HEK293 (cell line): ENCODE measurements around the gene KCNH5.

Experiments used
- CTCF ChIA-PET: fragments of 350-600 bp; formaldehyde crosslinking; extraction: SDS; loops from one replicate; lab custom pipeline; 2021; ENCODE audit warnings: antibody characterized with exemption; lab: Yijun Ruan, JAX
- POLR2A ChIA-PET: fragments of 300-600 bp; formaldehyde crosslinking; extraction: SDS; loops from one replicate; lab custom pipeline; 2020; ENCODE audit warnings: antibody characterized with exemption, inconsistent platforms; lab: Yijun Ruan, JAX
- H3K27ac ChIP-seq: fragments of 200-500 bp; sonication (Bioruptor generic); 2 replicates; pipeline ENCODE4 v1.5.1; 2014; ENCODE audit warnings: low read depth, low read length, control low read depth, inconsistent platforms; ENCODE audit errors: extremely low read depth
- H3K36me3 ChIP-seq, 2 experiments: fragments of 200-500 bp in 1 of 2; sonication (Bioruptor generic) in 1 of 2; 1 replicate in 1 of 2; 2 replicates in 1 of 2; pipeline ENCODE4 v1.5.1; 2014 to 2017; ENCODE audit warnings: inconsistent platforms in 2 of 2, low read length in 2 of 2; ENCODE audit not compliant: control insufficient read depth in 2 of 2, insufficient read depth in 1 of 2
- H3K4me1 ChIP-seq: fragments of 200-500 bp; sonication (Bioruptor generic); 2 replicates; pipeline ENCODE4 v1.5.1; 2014; ENCODE audit warnings: mild to moderate bottlenecking, low read length, inconsistent platforms; ENCODE audit not compliant: control insufficient read depth, insufficient read depth
- H3K4me3 ChIP-seq: 2 replicates; pipeline ENCODE4 v1.5.1; 2011; ENCODE audit warnings: low read depth, mild to moderate bottlenecking, control low read depth, low read length, moderate library complexity
- H3K9me3 ChIP-seq: fragments of 200-500 bp; sonication (Bioruptor generic); 2 replicates; pipeline ENCODE4 v1.5.1; 2014; ENCODE audit warnings: low read depth, low read length, inconsistent platforms; ENCODE audit not compliant: control insufficient read depth, insufficient read depth
- KLF16 ChIP-seq: fragments of 450-650 bp; formaldehyde crosslinking; IDR thresholded peaks from 2 replicates; pipeline ENCODE4 v1.5.1; 2017; ENCODE audit warnings: missing biosample characterization, missing genetic modification characterization
- SCRT2 ChIP-seq: fragments of 450-650 bp; formaldehyde crosslinking; IDR thresholded peaks from 2 replicates; pipeline ENCODE4 v1.5.1; 2016; ENCODE audit warnings: missing biosample characterization, missing genetic modification characterization
- SP7 ChIP-seq: fragments of 450-650 bp; formaldehyde crosslinking; IDR thresholded peaks from 2 replicates; pipeline ENCODE4 v1.5.1; 2016; ENCODE audit warnings: missing biosample characterization, missing genetic modification characterization
- ZBTB7A ChIP-seq: fragments of 450-650 bp; formaldehyde crosslinking; IDR thresholded peaks from 2 replicates; pipeline ENCODE4 v1.5.1; 2016; ENCODE audit warnings: low read depth, missing biosample characterization, missing genetic modification characterization
- ZNF112 ChIP-seq: fragments of 450-650 bp; formaldehyde crosslinking; IDR thresholded peaks from 2 replicates; pipeline ENCODE4 v1.5.0; 2017; ENCODE audit warnings: missing biosample characterization, missing genetic modification characterization
- ZNF133 ChIP-seq: fragments of 450-650 bp; formaldehyde crosslinking; IDR thresholded peaks from 2 replicates; pipeline ENCODE4 v1.5.1; 2016; ENCODE audit warnings: missing biosample characterization, missing genetic modification characterization
- ZNF157 ChIP-seq: fragments of 450-650 bp; formaldehyde crosslinking; IDR thresholded peaks from 2 replicates; pipeline ENCODE4 v1.5.1; 2016; ENCODE audit warnings: missing biosample characterization, missing genetic modification characterization
- ZNF169 ChIP-seq: fragments of 450-650 bp; formaldehyde crosslinking; IDR thresholded peaks from 2 replicates; pipeline ENCODE4 v1.5.1; 2016; ENCODE audit warnings: missing biosample characterization, missing genetic modification characterization
- ZNF2 ChIP-seq: fragments of 450-650 bp; formaldehyde crosslinking; IDR thresholded peaks from 2 replicates; pipeline ENCODE4 v1.5.1; 2016; ENCODE audit warnings: missing biosample characterization, missing genetic modification characterization
- ZNF24 ChIP-seq: fragments of 450-650 bp; formaldehyde crosslinking; IDR thresholded peaks from 2 replicates; pipeline ENCODE4 v1.5.1; 2016; ENCODE audit warnings: missing biosample characterization, missing genetic modification characterization
- ZNF473 ChIP-seq: fragments of 450-650 bp; formaldehyde crosslinking; IDR thresholded peaks from 2 replicates; pipeline ENCODE4 v1.5.1; 2017; ENCODE audit warnings: missing biosample characterization, missing genetic modification characterization
- ZNF596 ChIP-seq: fragments of 450-650 bp; IDR thresholded peaks from 2 replicates; pipeline ENCODE4 v1.5.0; 2018; ENCODE audit warnings: missing biosample characterization, mild to moderate bottlenecking, missing genetic modification characterization, moderate library complexity
- ZNF626 ChIP-seq: fragments of 450-650 bp; sonication (Bioruptor Pico); formaldehyde crosslinking; IDR thresholded peaks from 2 replicates; pipeline ENCODE4 v1.5.1; 2018; ENCODE audit warnings: missing biosample characterization, missing genetic modification characterization, inconsistent platforms
- ZNF701 ChIP-seq: fragments of 450-650 bp; formaldehyde crosslinking; IDR thresholded peaks from 2 replicates; pipeline ENCODE4 v1.5.1; 2016; ENCODE audit warnings: missing biosample characterization, missing genetic modification characterization
- ZNF791 ChIP-seq: fragments of 450-650 bp; formaldehyde crosslinking; IDR thresholded peaks from 2 replicates; pipeline ENCODE4 v1.5.1; 2016; ENCODE audit warnings: missing biosample characterization, missing genetic modification characterization
- ZSCAN23 ChIP-seq: fragments of 450-650 bp; formaldehyde crosslinking; IDR thresholded peaks from 2 replicates; pipeline ENCODE4 v1.5.1; 2016; ENCODE audit warnings: missing biosample characterization, missing genetic modification characterization
- TF ChIP-seq, protein P1 (sequence below): fragments of 450-650 bp; formaldehyde crosslinking; IDR thresholded peaks from 2 replicates; pipeline ENCODE4 v1.5.1; 2016; ENCODE audit warnings: missing biosample characterization, missing genetic modification characterization
- TF ChIP-seq, protein P2 (sequence below): fragments of 450-650 bp; formaldehyde crosslinking; IDR thresholded peaks from 2 replicates; pipeline ENCODE4 v1.5.1; 2016; ENCODE audit warnings: missing biosample characterization, missing genetic modification characterization
- TF ChIP-seq, protein P3 (sequence below): fragments of 450-650 bp; formaldehyde crosslinking; IDR thresholded peaks from 2 replicates; pipeline ENCODE4 v1.5.1; 2016; ENCODE audit warnings: missing biosample characterization, missing genetic modification characterization
- TF ChIP-seq, protein P4 (sequence below): fragments of 450-650 bp; formaldehyde crosslinking; IDR thresholded peaks from 2 replicates; pipeline ENCODE4 v1.5.1; 2016; ENCODE audit warnings: missing biosample characterization, missing genetic modification characterization
- TF ChIP-seq, protein P5 (sequence below): fragments of 450-650 bp; formaldehyde crosslinking; IDR thresholded peaks from 2 replicates; pipeline ENCODE4 v1.5.1; 2016; ENCODE audit warnings: missing biosample characterization, missing genetic modification characterization

KCNH5 gene

DNA sequence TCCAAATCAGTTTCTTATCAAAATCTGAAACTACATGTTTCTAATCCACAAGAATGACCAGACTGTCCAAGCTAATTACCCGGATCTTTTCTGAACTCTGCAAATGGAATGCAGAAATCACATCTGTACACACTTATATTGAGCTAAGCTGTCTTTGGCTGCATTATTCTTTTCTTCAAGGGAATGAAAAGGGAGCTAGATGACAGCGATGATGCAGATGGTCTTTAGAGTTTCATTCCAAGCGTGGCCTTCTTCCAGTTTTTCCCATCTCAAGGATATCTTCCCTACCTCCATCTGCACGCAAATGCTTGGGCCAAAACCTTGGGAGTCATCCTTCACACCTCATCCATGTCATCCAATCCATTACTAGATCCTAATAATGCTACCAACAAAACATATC is 12.6 kb downstream of the KCNH5 start:
- no peak overlapping the region for H3K27ac ChIP-seq
- TF ChIP-seq, protein P1, sequence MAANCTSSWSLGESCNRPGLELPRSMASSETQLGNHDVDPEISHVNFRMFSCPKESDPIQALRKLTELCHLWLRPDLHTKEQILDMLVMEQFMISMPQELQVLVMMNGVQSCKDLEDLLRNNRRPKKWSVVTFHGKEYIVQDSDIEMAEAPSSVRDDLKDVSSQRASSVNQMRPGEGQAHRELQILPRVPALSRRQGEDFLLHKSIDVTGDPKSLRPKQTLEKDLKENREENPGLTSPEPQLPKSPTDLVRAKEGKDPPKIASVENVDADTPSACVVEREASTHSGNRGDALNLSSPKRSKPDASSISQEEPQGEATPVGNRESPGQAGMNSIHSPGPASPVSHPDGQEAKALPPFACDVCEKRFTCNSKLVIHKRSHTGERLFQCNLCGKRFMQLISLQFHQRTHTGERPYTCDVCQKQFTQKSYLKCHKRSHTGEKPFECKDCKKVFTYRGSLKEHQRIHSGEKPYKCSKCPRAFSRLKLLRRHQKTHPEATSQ = no peak
- TF ChIP-seq, all 188 proteins: peak for 0
- ChIA-PET CTCF (no interaction called here), POLR2A (no interaction called here)
- H3K9me3 ChIP-seq = no peaks in the 10 kb centered on the region
- H3K36me3 ChIP-seq = no peaks in the 10 kb centered on the region
- no peak overlapping the region for H3K4me3 ChIP-seq
- no peaks in the 10 kb centered on the region for H3K4me1 ChIP-seq

DNA sequence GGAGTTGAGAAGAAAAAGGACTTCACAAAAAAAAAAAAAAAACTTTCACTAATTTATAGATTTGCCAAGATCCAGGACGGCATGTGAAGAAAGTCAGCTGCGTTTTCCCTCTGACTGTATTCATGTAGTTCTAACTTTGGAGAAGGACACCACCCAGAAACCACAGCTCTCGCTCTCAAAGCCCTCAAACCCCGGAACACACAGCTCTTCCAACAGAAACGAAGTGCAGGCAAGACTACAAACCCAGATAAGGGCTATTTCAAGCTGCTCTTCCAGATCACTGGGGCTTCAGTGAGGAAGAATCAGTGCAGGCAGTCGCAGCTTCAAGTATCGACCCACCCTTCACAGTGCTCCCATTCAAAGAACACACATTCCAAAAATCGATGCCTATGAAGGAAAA is 13.2 kb downstream of the KCNH5 start:
- Histone ChIP-seq H3K4me1 (no peaks in the 10 kb centered on the region), H3K36me3 (no peaks in the 10 kb centered on the region), H3K9me3 (no peaks in the 10 kb centered on the region), H3K27ac (no peak overlapping the region), H3K4me3 (no peak overlapping the region)
- POLR2A ChIA-PET = no interaction called here
- no peak for TF ChIP-seq ZNF133 (tag by site-specific recombination)
- TF ChIP-seq ZNF596 (tag by site-specific recombination) = no peak
- TF ChIP-seq ZSCAN23 (tag by site-specific recombination) = no peak
- TF ChIP-seq, protein P2, sequence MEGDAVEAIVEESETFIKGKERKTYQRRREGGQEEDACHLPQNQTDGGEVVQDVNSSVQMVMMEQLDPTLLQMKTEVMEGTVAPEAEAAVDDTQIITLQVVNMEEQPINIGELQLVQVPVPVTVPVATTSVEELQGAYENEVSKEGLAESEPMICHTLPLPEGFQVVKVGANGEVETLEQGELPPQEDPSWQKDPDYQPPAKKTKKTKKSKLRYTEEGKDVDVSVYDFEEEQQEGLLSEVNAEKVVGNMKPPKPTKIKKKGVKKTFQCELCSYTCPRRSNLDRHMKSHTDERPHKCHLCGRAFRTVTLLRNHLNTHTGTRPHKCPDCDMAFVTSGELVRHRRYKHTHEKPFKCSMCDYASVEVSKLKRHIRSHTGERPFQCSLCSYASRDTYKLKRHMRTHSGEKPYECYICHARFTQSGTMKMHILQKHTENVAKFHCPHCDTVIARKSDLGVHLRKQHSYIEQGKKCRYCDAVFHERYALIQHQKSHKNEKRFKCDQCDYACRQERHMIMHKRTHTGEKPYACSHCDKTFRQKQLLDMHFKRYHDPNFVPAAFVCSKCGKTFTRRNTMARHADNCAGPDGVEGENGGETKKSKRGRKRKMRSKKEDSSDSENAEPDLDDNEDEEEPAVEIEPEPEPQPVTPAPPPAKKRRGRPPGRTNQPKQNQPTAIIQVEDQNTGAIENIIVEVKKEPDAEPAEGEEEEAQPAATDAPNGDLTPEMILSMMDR (tag by site-specific recombination) = no peak
- TF ChIP-seq, protein P3, sequence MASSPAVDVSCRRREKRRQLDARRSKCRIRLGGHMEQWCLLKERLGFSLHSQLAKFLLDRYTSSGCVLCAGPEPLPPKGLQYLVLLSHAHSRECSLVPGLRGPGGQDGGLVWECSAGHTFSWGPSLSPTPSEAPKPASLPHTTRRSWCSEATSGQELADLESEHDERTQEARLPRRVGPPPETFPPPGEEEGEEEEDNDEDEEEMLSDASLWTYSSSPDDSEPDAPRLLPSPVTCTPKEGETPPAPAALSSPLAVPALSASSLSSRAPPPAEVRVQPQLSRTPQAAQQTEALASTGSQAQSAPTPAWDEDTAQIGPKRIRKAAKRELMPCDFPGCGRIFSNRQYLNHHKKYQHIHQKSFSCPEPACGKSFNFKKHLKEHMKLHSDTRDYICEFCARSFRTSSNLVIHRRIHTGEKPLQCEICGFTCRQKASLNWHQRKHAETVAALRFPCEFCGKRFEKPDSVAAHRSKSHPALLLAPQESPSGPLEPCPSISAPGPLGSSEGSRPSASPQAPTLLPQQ (tag by site-specific recombination) = no peak
- no peak for TF ChIP-seq KLF16 (tag by site-specific recombination)
- TF ChIP-seq SP7 = no peak
- TF ChIP-seq ZNF169 (tag by site-specific recombination) = no peak
- no peak for TF ChIP-seq ZBTB7A
- TF ChIP-seq ZNF24 = no peak
- CTCF ChIA-PET = no interaction called here

DNA sequence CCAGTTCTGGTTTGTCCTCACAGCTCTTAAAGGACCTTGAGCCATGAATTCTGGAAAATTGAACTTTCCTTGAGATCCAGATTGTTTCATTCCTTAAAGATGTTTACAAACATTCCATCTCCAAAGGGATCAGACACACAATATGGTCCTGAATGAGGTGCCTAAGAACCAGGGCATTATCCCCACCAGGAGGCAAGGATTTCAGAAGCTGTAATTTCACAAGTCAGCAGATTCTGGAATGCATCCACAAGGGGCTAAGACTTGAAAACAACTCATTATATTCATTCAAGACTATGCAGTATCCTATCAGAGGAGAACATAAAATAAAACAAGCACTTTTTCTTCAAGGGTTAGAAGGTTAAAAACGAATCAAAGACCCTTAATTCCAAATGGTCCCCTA is 15.1 kb downstream of the KCNH5 start:
- Histone ChIP-seq H3K4me3 (no peak overlapping the region), H3K36me3 (no peaks in the 10 kb centered on the region), H3K4me1 (no peaks in the 10 kb centered on the region), H3K9me3 (no peaks in the 10 kb centered on the region), H3K27ac (no peak overlapping the region)
- ChIA-PET CTCF (no interaction called here), POLR2A (no interaction called here)
- TF ChIP-seq, protein P4, sequence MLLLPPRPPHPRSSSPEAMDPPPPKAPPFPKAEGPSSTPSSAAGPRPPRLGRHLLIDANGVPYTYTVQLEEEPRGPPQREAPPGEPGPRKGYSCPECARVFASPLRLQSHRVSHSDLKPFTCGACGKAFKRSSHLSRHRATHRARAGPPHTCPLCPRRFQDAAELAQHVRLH (tag by site-specific recombination) = no peak
- no peak for TF ChIP-seq ZNF701
- no peak for TF ChIP-seq ZNF2

DNA sequence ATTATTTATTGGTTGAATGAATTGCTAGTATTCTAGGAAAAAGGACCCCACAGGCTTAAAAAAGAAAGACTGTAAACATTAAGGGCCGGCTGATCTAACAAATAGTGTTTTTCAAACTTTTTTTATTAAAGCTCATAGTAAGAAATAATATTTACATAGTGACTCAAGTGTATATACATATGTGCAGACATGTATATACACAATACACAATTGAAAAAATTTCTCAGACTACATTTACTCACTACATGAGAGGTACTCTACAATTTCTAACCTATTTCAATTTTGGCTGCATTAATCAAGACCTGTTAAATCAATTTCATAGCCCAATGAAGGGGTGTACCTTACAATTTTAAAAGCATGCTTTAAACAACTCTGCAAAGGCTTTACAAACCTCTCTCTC is 17.5 kb downstream of the KCNH5 start:
- H3K9me3 ChIP-seq = no peaks in the 10 kb centered on the region
- H3K4me3 ChIP-seq = no peak overlapping the region
- no peak overlapping the region for H3K27ac ChIP-seq
- ChIA-PET CTCF (interaction anchor here (0.8 to 0.9 kb wide), 2 partner anchors 11 to 53 kb away, joined by 3 to 5 read pairs; no protein-coding TSS in a partner anchor), POLR2A (no interaction called here)
- TF ChIP-seq ZNF791 (tag by site-specific recombination) = no peak
- TF ChIP-seq, protein P5, sequence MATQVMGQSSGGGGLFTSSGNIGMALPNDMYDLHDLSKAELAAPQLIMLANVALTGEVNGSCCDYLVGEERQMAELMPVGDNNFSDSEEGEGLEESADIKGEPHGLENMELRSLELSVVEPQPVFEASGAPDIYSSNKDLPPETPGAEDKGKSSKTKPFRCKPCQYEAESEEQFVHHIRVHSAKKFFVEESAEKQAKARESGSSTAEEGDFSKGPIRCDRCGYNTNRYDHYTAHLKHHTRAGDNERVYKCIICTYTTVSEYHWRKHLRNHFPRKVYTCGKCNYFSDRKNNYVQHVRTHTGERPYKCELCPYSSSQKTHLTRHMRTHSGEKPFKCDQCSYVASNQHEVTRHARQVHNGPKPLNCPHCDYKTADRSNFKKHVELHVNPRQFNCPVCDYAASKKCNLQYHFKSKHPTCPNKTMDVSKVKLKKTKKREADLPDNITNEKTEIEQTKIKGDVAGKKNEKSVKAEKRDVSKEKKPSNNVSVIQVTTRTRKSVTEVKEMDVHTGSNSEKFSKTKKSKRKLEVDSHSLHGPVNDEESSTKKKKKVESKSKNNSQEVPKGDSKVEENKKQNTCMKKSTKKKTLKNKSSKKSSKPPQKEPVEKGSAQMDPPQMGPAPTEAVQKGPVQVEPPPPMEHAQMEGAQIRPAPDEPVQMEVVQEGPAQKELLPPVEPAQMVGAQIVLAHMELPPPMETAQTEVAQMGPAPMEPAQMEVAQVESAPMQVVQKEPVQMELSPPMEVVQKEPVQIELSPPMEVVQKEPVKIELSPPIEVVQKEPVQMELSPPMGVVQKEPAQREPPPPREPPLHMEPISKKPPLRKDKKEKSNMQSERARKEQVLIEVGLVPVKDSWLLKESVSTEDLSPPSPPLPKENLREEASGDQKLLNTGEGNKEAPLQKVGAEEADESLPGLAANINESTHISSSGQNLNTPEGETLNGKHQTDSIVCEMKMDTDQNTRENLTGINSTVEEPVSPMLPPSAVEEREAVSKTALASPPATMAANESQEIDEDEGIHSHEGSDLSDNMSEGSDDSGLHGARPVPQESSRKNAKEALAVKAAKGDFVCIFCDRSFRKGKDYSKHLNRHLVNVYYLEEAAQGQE (tag by site-specific recombination) = no peak
- TF ChIP-seq ZBTB7A = no peak
- TF ChIP-seq ZNF112 (tag by site-specific recombination) = no peak
- TF ChIP-seq ZNF626 (tag by site-specific recombination) = no peak
- TF ChIP-seq ZNF473 (tag by site-specific recombination) = no peak
- no peak for TF ChIP-seq ZNF157 (tag by site-specific recombination)
- no peak for TF ChIP-seq SCRT2 (tag by site-specific recombination)
- H3K4me1 ChIP-seq = no peaks in the 10 kb centered on the region
- H3K36me3 ChIP-seq = no peaks in the 10 kb centered on the region
